Measurements from ENCODE around the gene RIMBP3B. TPM values are rescaled to one million over a fixed set of nuclear protein-coding genes. Genes with fewer than 3 reads are reported as not detected.
A peak's percentile ranks its signal among the peaks of the same experiment; 100 is the strongest.
"Not testable (repeated sequence)": the region's sequence is repeated elsewhere in the genome, so short reads cannot be mapped to it uniquely, and the experiment has no call there.

Gene RIMBP3B
- total RNA-seq, 4 donors from 2014 or later = not detected

GRCh38 chr22:21389480-21389879 is 5.9 kb downstream of the RIMBP3B start:
- DNase-seq; H3K27ac ChIP-seq; H3K9me3 ChIP-seq; H3K27me3 ChIP-seq; intact Hi-C loops (cut with DNase I); H3K4me3 ChIP-seq; H3K4me1 ChIP-seq; H3K36me3 ChIP-seq: not testable (repeated sequence)
- no CpG with 5 or more reads among the region's 7 CpGs for WGBS, 2 donors

- H3K27me3 ChIP-seq; H3K4me1 ChIP-seq; H3K4me3 ChIP-seq; intact Hi-C loops (cut with DNase I); H3K9me3 ChIP-seq; H3K36me3 ChIP-seq; DNase-seq; H3K27ac ChIP-seq: not testable (repeated sequence)
- WGBS, 2 donors = no CpG with 5 or more reads among the region's 9 CpGs
Observed at GRCh38 chr22:21390013-21390412, 6.5 kb downstream of the RIMBP3B start.

GRCh38 chr22:21394613-21395012 is 11.1 kb downstream of the RIMBP3B start:
- H3K4me1 ChIP-seq; DNase-seq; intact Hi-C loops (cut with DNase I); H3K27me3 ChIP-seq; H3K9me3 ChIP-seq; H3K36me3 ChIP-seq; H3K27ac ChIP-seq; H3K4me3 ChIP-seq: not testable (repeated sequence)
- WGBS, 2 donors = no CpG with 5 or more reads among the region's 7 CpGs

GRCh38 chr22:21401197-21401969 is 17.8 kb downstream of the RIMBP3B start:
- H3K9me3 ChIP-seq; H3K27me3 ChIP-seq; H3K27ac ChIP-seq; intact Hi-C loops (cut with DNase I); DNase-seq; H3K4me1 ChIP-seq; H3K36me3 ChIP-seq; H3K4me3 ChIP-seq: not testable (repeated sequence)
- WGBS, 2 donors = no CpG with 5 or more reads among the region's 21 CpGs

- DNase-seq; H3K4me1 ChIP-seq; H3K4me3 ChIP-seq; H3K27ac ChIP-seq; H3K9me3 ChIP-seq; H3K36me3 ChIP-seq; H3K27me3 ChIP-seq; intact Hi-C loops (cut with DNase I): not testable (repeated sequence)
- WGBS, 2 donors = 60 to 100% methylated on average over 1 of the region's 5 CpGs
Observed at GRCh38 chr22:21402763-21403314, 19.3 kb downstream of the RIMBP3B start.

GRCh38 chr22:21407139-21407538 is 23.6 kb downstream of the RIMBP3B start:
- WGBS, 2 donors = 100% methylated on average over 1 of the region's 1 CpG; no CpG with 5 or more reads in 1 of the 2 donors
- intact Hi-C loops (cut with DNase I); H3K27me3 ChIP-seq; H3K9me3 ChIP-seq; H3K4me1 ChIP-seq; H3K27ac ChIP-seq; H3K4me3 ChIP-seq; DNase-seq; H3K36me3 ChIP-seq: not testable (repeated sequence)

GRCh38 chr22:21407792-21408191 is 24.2 kb downstream of the RIMBP3B start:
- DNase-seq; H3K4me3 ChIP-seq; H3K4me1 ChIP-seq; H3K27ac ChIP-seq; H3K36me3 ChIP-seq; H3K27me3 ChIP-seq; H3K9me3 ChIP-seq; intact Hi-C loops (cut with DNase I): not testable (repeated sequence)
- WGBS, 2 donors = 100% methylated on average over 1 of the region's 4 CpGs; no CpG with 5 or more reads in 1 of the 2 donors

- 20% methylated on average over 3 of the region's 25 CpGs; no CpG with 5 or more reads in 1 of the 2 donors for WGBS, 2 donors
- DNase-seq = not testable (repeated sequence)
Observed at GRCh38 chr22:21416375-21416774, 32.8 kb downstream of the RIMBP3B start.

GRCh38 chr22:21417227-21417746 is 33.7 kb downstream of the RIMBP3B start, which contains the start of gene HIC2:
Gene HIC2, plus strand, starts transcription at chr22:21417371. Its CDS starts 25,461 bp downstream, at chr22:21442832.
- intact Hi-C loops (cut with DNase I); H3K27me3 ChIP-seq; H3K4me1 ChIP-seq; DNase-seq; H3K9me3 ChIP-seq; H3K36me3 ChIP-seq: not testable (repeated sequence)
- Histone ChIP-seq H3K4me3 (peak within 1 kb of the TSS; percentile 23 to 61 (median 46)), H3K27ac (peak within 1 kb of the TSS in 3 of 4 donors; percentile 51 to 84 (median 68))
- no CpG with 5 or more reads among the region's 81 CpGs for WGBS, 2 donors

More at GRCh38 chr22:21416375-21416774, 32.8 kb downstream of the RIMBP3B start:
- H3K27ac ChIP-seq; H3K36me3 ChIP-seq; H3K4me1 ChIP-seq; H3K4me3 ChIP-seq; intact Hi-C loops (cut with DNase I); H3K27me3 ChIP-seq; H3K9me3 ChIP-seq: not testable (repeated sequence)

- H3K9me3 ChIP-seq; H3K27me3 ChIP-seq; intact Hi-C loops (cut with DNase I); H3K4me1 ChIP-seq; DNase-seq; H3K36me3 ChIP-seq: not testable (repeated sequence)
- Histone ChIP-seq H3K27ac (peak overlapping the region in 2 of 4 donors; percentile 68 to 84), H3K4me3 (peak overlapping the region; percentile 23 to 61 (median 46))
- WGBS, 2 donors = 1% methylated on average over 17 of the region's 33 CpGs; no CpG with 5 or more reads in 1 of the 2 donors
Observed at GRCh38 chr22:21417853-21418252, 34.3 kb downstream of the RIMBP3B start.

GRCh38 chr22:21418974-21419638 is 35.6 kb downstream of the RIMBP3B start:
- H3K36me3 ChIP-seq; H3K4me3 ChIP-seq; H3K27ac ChIP-seq; intact Hi-C loops (cut with DNase I); H3K9me3 ChIP-seq; H3K27me3 ChIP-seq; H3K4me1 ChIP-seq; DNase-seq: not testable (repeated sequence)
- WGBS, 2 donors = 78 to 81% methylated on average over 3 to 5 of the region's 15 CpGs

- H3K27me3 ChIP-seq; H3K27ac ChIP-seq; DNase-seq; H3K36me3 ChIP-seq; H3K4me1 ChIP-seq; H3K9me3 ChIP-seq; intact Hi-C loops (cut with DNase I); H3K4me3 ChIP-seq: not testable (repeated sequence)
- WGBS, 2 donors = 0% methylated on average over 2 of the region's 19 CpGs; no CpG with 5 or more reads in 1 of the 2 donors
Observed at GRCh38 chr22:21420180-21420763, 36.7 kb downstream of the RIMBP3B start.
